Measurements from ENCODE around the gene QSOX1.
"Not testable (repeated sequence)": the region's sequence is repeated elsewhere in the genome, so short reads cannot be mapped to it uniquely, and the experiment has no call there.

The QSOX1 gene, protein sequence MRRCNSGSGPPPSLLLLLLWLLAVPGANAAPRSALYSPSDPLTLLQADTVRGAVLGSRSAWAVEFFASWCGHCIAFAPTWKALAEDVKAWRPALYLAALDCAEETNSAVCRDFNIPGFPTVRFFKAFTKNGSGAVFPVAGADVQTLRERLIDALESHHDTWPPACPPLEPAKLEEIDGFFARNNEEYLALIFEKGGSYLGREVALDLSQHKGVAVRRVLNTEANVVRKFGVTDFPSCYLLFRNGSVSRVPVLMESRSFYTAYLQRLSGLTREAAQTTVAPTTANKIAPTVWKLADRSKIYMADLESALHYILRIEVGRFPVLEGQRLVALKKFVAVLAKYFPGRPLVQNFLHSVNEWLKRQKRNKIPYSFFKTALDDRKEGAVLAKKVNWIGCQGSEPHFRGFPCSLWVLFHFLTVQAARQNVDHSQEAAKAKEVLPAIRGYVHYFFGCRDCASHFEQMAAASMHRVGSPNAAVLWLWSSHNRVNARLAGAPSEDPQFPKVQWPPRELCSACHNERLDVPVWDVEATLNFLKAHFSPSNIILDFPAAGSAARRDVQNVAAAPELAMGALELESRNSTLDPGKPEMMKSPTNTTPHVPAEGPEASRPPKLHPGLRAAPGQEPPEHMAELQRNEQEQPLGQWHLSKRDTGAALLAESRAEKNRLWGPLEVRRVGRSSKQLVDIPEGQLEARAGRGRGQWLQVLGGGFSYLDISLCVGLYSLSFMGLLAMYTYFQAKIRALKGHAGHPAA

GRCh38 chr1:180154325-180155181, at the start of gene QSOX1:
Gene QSOX1 (plus strand): TSS chr1:180154869. CDS start chr1:180154908, 39 bp downstream.
- peak; percentile 83 for DNase-seq (ENCODE audit: low read depth)

DNA sequence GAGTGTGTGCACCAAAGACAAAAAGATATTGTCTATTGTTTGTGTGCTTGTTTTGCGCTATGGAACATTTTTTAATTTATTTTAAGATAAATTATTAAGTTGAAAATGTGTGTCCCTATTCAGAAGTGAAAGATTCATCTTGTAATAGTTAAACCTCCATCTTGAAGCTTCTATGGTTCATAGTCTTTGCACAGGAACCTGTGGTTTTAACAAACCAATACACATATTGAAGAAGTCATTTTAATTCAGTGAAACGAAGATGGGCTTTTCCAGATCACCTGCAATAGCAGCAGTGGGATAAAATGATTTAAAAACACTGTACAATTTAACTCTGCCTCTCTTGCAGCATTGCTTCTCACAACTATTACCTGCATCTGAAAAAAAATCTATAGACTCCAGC, 42.6 kb upstream of the QSOX1 start:
- DNase-seq (ENCODE audit: low read depth) = no peak

GRCh38 chr1:180112984-180113647, 41.6 kb upstream of the QSOX1 start:
- no peak for DNase-seq (ENCODE audit: low read depth)

GRCh38 chr1:180114396-180114945, 40.2 kb upstream of the QSOX1 start:
- no peak for DNase-seq (ENCODE audit: low read depth)

- no peak for DNase-seq (ENCODE audit: low read depth)
Observed at GRCh38 chr1:180116964-180117763, 37.5 kb upstream of the QSOX1 start.

DNA sequence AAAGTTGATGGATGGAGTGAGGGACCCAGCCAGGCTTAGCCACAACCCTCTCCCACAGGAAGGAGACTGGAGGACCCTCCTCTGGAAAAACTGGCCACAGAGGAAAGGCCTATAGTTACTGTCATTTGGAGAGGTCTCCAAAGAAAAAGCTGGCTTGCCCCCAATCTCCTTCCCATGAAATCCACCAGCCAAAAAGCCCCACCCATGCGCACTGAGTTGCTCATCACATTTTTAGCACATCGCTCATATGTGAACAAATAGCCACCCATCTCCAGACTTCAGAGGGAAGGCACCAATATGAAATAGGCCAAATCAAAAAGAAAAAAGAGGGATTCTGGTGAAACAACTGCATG, 36.9 kb upstream of the QSOX1 start:
- no peak for DNase-seq (ENCODE audit: low read depth)

DNA sequence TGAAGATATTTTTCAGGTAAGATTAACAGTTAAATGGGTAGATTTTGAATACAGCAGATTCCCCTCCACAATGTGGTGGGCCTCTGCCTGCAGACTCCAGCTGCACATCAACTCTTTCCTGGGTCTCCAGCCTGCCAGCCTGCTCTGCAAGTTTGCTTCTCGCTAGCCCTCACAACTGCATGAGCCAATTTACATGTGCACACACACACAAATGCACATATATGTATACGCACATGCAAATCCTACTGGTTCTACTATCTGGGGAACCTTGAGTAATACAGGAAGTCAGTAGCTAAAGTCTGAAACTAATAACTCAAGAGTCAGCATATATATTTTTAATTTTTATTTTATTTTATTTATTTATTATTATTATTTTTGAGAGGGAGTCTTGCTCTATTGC, 34.8 kb upstream of the QSOX1 start:
- no peak for DNase-seq (ENCODE audit: low read depth)

- no peak for DNase-seq (ENCODE audit: low read depth)
Observed at GRCh38 chr1:180123463-180123936, 31.2 kb upstream of the QSOX1 start.

GRCh38 chr1:180130651-180131050, 24.0 kb upstream of the QSOX1 start:
- DNase-seq (ENCODE audit: low read depth) = no peak

DNA sequence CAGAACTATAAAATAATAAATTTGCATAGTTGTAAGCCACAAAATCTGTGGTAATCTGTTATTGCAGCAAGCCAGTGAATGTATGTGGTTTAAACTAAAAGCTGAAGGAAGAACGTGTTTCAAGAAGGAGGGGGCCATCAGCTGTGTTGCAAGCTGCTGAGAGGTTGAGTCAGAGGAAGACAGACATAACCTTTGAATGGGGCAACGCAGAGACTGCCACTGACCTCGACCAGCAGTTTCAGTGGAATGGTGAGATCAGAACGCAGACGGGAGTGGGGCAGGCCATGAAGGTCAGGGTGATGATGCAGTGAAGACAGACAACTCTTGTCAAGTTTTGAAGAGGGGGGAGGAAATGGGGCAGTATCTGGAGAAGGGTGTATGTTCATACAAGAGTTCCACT, 23.2 kb upstream of the QSOX1 start:
- DNase-seq (ENCODE audit: low read depth) = no peak

- DNase-seq (ENCODE audit: low read depth) = no peak
Observed at GRCh38 chr1:180133193-180133592, 21.5 kb upstream of the QSOX1 start.

- not testable (repeated sequence) for DNase-seq (ENCODE audit: low read depth)
Observed at GRCh38 chr1:180133688-180134087, 21.0 kb upstream of the QSOX1 start.

- no peak for DNase-seq (ENCODE audit: low read depth)
Observed at GRCh38 chr1:180135535-180135934, 19.1 kb upstream of the QSOX1 start.

GRCh38 chr1:180136331-180136967, 18.2 kb upstream of the QSOX1 start:
- no peak for DNase-seq (ENCODE audit: low read depth)

GRCh38 chr1:180136968-180137356, 17.7 kb upstream of the QSOX1 start:
- no peak for DNase-seq (ENCODE audit: low read depth)

GRCh38 chr1:180137776-180138175, 16.9 kb upstream of the QSOX1 start:
- no peak for DNase-seq (ENCODE audit: low read depth)

- DNase-seq (ENCODE audit: low read depth) = no peak
Observed at GRCh38 chr1:180141381-180141934, 13.2 kb upstream of the QSOX1 start.

GRCh38 chr1:180143359-180143758, 11.3 kb upstream of the QSOX1 start:
- DNase-seq (ENCODE audit: low read depth) = no peak

GRCh38 chr1:180144659-180145357, 9.9 kb upstream of the QSOX1 start:
- DNase-seq (ENCODE audit: low read depth) = no peak
